ENCODE data around the gene ARHGEF7. TPM values are rescaled to one million over a fixed set of nuclear protein-coding genes. Genes with fewer than 3 reads are reported as not detected.

The ARHGEF7 gene
- total RNA-seq, 2 donors from 2014 or later, result 34.8 to 45.5 TPM

GRCh38 chr13:111123649-111124048 lies 8.5 kb downstream of the ARHGEF7 start:
- intact Hi-C loops (cut with DNase I), result no loop called here
- DNase-seq, result no peak
- no peak for ATAC-seq

- DNase-seq, result no peak
- no peak for ATAC-seq
- intact Hi-C loops (cut with DNase I), result no loop called here
These were observed 11.4 kb downstream of the ARHGEF7 start for GRCh38 chr13:111126509-111126908.

GRCh38 chr13:111129465-111130115 lies 14.5 kb downstream of the ARHGEF7 start:
- DNase-seq (no peak), ATAC-seq (no peak)
- intact Hi-C loops (cut with DNase I), result no loop called here

DNA sequence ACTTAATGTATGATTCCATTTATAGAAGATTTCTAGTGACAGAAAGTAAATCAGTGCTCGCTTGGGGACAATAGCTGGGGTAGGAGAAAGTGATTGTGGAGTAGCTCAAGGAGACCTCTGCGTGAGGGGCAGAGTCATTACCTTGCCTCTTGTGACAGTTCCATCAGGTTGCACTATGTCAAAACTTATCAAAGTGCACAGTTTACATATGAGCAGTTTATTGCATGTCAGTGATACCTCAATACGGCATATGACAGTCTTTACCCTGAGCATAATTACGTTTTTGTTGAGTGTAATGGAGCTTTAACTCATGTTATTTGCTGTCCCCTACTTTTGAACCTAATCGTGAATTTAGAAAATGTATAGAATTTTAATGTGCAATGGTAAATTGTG lies 15.0 kb downstream of the ARHGEF7 start:
- ATAC-seq, result no peak
- intact Hi-C loops (cut with DNase I), result no loop called here
- no peak for DNase-seq

GRCh38 chr13:111131048-111131447 lies 15.9 kb downstream of the ARHGEF7 start:
- ATAC-seq, result no peak

DNA sequence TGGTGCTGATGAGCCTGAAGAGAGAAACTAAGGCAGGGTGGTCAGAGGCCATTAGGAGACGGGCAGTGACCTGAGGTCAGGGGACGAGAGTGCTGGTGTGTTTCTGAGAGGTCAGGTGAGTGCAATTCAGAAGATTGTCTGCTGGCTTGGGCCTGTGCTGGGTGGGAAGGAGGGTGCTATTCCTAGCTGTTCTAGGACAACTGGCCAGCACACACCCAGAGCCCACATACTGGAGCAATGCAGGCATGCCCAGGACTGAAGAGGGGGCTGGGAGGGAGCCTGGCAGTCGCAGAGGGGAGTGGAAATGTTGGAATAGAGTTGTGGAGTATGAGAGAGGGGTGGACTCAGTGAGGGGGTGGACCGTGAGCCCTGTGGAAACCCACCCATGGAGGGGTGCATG lies 16.5 kb downstream of the ARHGEF7 start:
- no peak for ATAC-seq
- intact Hi-C loops (cut with DNase I), result no loop called here

More at GRCh38 chr13:111131048-111131447, 15.9 kb downstream of the ARHGEF7 start:
- no peak for DNase-seq
- intact Hi-C loops (cut with DNase I), result no loop called here

DNA sequence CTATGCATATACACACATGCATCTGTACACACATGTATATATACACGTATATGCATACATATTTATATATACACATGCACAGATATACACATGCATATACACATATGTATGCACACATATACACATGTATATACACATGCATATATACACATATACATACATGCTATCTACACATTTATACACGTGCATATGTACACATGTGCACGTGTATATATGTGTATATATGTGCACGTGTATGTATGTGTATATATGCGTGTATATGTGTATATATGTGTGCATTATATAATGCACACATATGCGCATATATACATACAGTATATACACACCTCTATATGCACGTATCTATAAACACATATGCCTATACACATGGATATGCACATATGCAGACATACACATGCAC lies 17.8 kb downstream of the ARHGEF7 start:
- DNase-seq (no peak), ATAC-seq (no peak)
- intact Hi-C loops (cut with DNase I), result no loop called here

More for the DNA sequence above, 16.5 kb downstream of the ARHGEF7 start:
- no peak for DNase-seq

DNA sequence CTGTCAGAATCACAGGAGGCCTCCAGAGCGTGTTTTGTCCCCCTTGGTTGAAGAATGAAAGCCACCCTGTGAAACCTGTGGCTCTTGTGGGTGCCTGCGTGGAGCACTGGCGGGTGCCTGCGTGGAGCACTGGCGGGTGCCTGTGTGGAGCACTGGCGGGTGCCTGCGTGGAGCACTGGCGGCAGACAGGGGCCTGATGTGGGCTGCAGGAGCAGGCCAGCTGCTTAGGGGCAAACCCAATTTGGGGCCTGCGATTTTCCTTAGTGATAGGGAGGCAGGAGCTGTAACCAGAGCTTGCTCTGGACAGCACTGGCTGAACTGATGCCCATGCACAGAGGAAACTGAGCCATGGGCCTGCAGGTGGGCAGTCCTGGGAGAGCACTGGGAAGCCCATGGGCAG lies 24.3 kb downstream of the ARHGEF7 start:
- intact Hi-C loops (cut with DNase I), result no loop called here
- DNase-seq (no peak), ATAC-seq (no peak)

DNA sequence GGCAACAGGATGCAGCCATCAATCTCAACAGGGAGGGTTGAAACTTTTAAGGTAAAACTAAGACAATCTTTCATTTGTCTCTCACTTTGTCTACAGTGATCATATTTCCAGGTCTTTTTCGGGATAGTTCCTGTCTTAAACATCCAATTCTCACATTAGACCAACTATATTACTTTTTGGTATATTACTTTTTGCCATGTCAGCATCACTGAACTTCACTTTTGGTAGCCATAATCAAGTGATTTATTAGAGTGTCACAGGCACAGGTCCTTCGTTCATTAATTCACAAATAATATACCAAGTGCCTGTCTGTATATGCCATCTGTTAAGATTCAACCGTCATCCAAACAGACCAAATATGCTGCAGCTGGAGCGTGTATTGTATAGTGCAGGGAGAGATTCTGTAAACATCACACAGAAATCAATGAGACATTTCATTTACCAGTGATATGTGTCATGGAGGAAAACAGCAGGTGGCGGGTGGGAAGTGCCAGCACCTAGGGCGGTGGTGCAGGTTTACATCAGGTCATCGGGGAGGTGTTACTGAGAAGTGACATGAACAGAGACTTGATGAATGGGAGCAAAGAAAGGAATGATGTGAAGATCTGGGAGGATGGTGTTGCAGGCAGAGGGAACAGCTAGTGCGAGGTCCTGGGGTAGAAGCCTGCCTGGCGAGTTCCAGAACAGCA lies 24.9 kb downstream of the ARHGEF7 start:
- DNase-seq (no peak), ATAC-seq (no peak)
- intact Hi-C loops (cut with DNase I), result no loop called here

GRCh38 chr13:111140562-111141105 lies 25.5 kb downstream of the ARHGEF7 start:
- ATAC-seq, result no peak
- DNase-seq, result no peak
- intact Hi-C loops (cut with DNase I), result no loop called here

GRCh38 chr13:111142472-111142871 lies 27.4 kb downstream of the ARHGEF7 start:
- ATAC-seq (peak in 1 of 2 donors; percentile 38), DNase-seq (no peak)
- intact Hi-C loops (cut with DNase I), result no loop called here

- DNase-seq (no peak), ATAC-seq (peak in 1 of 2 donors; percentile 36)
- intact Hi-C loops (cut with DNase I), result no loop called here
These were observed 28.9 kb downstream of the ARHGEF7 start for GRCh38 chr13:111143865-111144540.

DNA sequence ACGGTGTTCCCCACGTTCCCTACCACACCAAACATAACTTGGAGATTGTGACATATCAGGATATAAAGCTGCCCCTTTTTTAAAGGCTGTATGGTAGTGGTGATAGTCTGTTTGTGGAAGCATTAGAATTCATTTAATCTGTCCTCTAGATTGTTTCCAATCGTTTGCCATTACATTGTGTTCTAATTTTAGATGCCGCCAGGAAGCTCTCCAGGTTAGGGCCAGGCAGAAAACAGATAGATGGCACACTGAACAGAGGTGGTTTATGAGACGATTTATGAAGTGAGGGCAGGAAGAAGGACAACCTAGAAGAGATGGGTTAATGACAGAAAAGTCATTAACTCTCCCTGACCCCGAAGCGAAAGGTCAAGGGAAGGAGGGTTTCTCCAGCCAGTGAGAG lies 30.0 kb downstream of the ARHGEF7 start:
- no peak for DNase-seq
- ATAC-seq, result no peak
- intact Hi-C loops (cut with DNase I), result no loop called here

GRCh38 chr13:111145506-111145905 lies 30.4 kb downstream of the ARHGEF7 start:
- intact Hi-C loops (cut with DNase I), result no loop called here
- ATAC-seq (no peak), DNase-seq (no peak)

DNA sequence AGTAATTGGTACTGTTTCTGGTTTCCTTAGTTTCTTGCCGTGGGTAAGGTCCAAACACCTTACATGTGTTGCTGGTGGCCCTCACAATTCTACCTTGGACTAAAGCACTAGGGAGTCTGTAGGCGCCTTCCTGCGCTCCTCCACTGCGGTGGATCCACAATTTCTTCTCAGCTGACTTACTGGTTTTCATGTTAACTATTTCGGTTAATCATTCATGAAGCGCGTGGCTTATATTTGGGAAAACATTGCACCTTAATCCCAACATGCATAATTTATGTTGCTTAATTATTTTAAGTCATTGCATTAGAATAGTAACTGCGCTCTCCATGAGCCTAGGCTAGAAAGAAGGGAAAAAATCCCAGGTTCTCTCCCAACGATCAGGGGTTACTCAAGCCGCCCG lies 37.7 kb downstream of the ARHGEF7 start:
- DNase-seq (no peak), ATAC-seq (no peak)
- intact Hi-C loops (cut with DNase I), result loop anchor here in 1 of 2 donors (2.0 kb wide), 1 partner anchor 66 kb away; no protein-coding TSS in a partner anchor

DNA sequence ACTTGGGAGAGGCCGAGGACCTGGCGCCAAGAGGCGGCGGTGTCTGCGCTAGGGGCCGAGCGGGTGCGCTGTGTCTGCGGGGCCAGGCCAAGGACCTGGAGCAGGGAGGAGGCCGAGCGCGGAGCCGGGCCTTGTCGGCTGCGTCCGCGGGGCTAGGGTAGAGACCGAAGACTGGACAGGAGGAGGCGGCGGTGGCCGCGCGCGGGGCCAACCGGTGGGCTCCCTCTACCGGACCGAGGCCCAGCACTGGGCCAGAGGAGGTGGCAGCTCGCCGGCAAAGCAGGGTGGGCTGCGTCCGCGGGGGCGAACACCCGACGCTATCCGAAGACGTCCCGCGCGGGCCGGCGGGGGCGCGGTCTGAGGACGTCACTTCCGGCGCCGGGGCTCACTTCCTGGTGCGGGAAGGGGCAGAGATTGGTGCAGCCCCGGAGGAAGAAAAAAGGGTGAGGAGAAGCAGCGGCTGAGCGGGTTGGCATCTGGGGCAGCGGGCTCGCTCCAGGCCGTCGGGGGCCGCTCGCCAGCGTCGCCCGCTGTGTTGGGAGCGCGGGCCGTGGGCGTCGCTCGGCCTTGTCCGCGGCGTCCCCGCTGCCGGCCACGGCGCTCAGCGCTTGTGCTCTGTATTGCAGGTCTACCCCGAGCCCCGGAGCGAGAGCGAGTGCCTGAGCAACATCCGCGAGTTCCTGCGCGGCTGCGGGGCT lies 38.3 kb downstream of the ARHGEF7 start:
- ATAC-seq (peak; percentile 97 to 98), DNase-seq (peak; percentile 93)
- intact Hi-C loops (cut with DNase I), result loop anchor here in 1 of 2 donors (2.0 kb wide), 1 partner anchor 65 kb away; no protein-coding TSS in a partner anchor

DNA sequence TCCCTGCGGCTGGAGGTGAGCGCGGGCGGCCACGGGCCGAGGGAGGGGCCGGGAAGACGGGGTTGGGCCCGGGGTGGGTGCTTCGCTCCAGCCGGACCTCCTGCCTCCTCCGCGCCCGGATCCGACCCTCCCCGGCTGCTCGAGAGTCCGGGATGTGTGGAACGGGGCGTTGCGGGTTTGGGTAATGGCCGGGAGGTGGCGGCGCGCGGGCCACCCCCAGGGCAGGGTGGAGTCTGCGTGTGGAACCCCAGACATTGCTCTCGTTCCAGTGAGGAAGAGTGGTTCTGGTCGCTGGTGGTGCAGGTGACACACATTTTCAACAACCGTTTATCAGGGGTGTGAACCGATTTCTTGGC lies 38.8 kb downstream of the ARHGEF7 start:
- DNase-seq, result no peak
- intact Hi-C loops (cut with DNase I), result loop anchor here in 1 of 2 donors (2.0 kb wide), 1 partner anchor 65 kb away; no protein-coding TSS in a partner anchor
- peak; percentile 54 to 64 for ATAC-seq

DNA sequence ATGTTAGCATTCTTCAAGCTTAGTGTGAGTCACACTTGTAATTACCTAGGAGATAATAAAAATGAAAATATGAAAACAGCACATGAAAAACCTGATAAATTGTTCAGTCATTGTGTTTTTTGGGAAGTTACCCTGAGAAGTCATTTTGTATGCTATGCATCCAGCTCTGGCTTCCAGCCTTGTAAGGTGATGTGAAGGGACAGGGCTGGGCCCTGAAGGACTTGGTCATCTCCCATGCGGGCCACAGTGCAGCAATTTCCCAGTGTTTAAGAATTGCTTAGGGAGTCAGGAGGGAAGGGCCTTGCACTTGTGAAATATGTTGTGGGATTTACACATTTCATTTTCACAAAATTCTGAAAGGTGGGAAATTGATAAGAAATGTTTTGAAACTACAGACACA lies 41.3 kb downstream of the ARHGEF7 start:
- intact Hi-C loops (cut with DNase I), result no loop called here
- DNase-seq, result no peak
- ATAC-seq, result no peak

GRCh38 chr13:111158136-111158805 lies 43.2 kb downstream of the ARHGEF7 start:
- DNase-seq (no peak), ATAC-seq (no peak)
- intact Hi-C loops (cut with DNase I), result no loop called here
